ENCODE measurements around the gene FBXO10.

The FBXO10 gene

GRCh38 chr9:37523916-37524315 is 52.3 kb downstream of the FBXO10 start:
- no peak for TF ChIP-seq ZFX (IDR thresholded peaks at IDR 0.05)
- no peak for TF ChIP-seq CTCF (conservative IDR thresholded peaks at IDR 0.05)
- no peak overlapping the region for H3K27ac ChIP-seq

GRCh38 chr9:37522971-37523370 is 53.2 kb downstream of the FBXO10 start:
- no peak for TF ChIP-seq ZFX (IDR thresholded peaks at IDR 0.05)
- no peak for TF ChIP-seq CTCF (conservative IDR thresholded peaks at IDR 0.05)
- no peak overlapping the region for H3K27ac ChIP-seq

- H3K27ac ChIP-seq = no peak overlapping the region
- TF ChIP-seq ZFX (IDR thresholded peaks at IDR 0.05) (no peak), CTCF (conservative IDR thresholded peaks at IDR 0.05) (no peak)
These were observed 55.1 kb downstream of the FBXO10 start for GRCh38 chr9:37521111-37521510.

GRCh38 chr9:37520641-37521040 is 55.5 kb downstream of the FBXO10 start:
- no peak overlapping the region for H3K27ac ChIP-seq
- TF ChIP-seq ZFX (IDR thresholded peaks at IDR 0.05) = no peak
- TF ChIP-seq CTCF (conservative IDR thresholded peaks at IDR 0.05) = no peak

GRCh38 chr9:37517923-37518322 is 58.3 kb downstream of the FBXO10 start:
- H3K27ac ChIP-seq = no peak overlapping the region
- TF ChIP-seq ZFX (IDR thresholded peaks at IDR 0.05) (no peak), CTCF (conservative IDR thresholded peaks at IDR 0.05) (no peak)

DNA sequence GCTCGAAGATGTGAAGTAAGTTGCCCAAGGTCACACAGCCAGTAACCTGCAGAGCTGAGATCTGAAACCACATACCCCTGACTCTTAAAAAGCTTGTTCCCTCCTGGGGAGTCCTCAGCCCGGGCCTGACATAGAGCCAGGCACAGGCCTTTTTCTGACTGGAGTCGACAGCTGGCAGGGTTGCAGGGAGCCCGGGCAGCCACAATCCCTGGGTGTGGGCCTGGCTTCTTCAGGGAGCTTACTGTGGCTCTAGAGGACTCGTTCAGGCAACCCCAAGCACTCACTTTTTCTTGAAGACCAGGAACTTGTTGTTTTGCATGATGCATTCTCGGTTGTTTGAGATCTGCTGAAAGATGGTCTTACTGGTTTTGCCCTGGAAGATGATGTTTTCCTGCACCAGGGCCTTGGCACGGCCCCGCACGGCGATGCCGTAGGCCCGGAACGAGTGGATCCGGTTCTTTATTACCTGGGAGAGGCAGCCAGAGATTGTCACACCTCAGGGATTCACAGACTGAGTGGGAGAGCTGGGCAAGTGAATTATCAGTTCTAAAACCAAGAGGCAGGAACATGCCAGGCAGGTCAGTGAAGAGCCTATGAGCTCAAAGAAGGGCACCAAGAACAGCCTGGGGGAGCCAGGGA is 60.4 kb downstream of the FBXO10 start:
- no peak for TF ChIP-seq ZFX (IDR thresholded peaks at IDR 0.05)
- TF ChIP-seq CTCF (conservative IDR thresholded peaks at IDR 0.05) = no peak
- peak overlapping the region; percentile 81 for H3K27ac ChIP-seq

GRCh38 chr9:37514999-37515398 is 61.2 kb downstream of the FBXO10 start:
- TF ChIP-seq ZFX (IDR thresholded peaks at IDR 0.05) (no peak), CTCF (conservative IDR thresholded peaks at IDR 0.05) (no peak)
- peak overlapping the region; percentile 81 for H3K27ac ChIP-seq

- peak overlapping the region; percentile 81 for H3K27ac ChIP-seq
These were observed 61.8 kb downstream of the FBXO10 start for GRCh38 chr9:37514415-37514814.

Measured in C4-2B (cell line).